ENCODE measurements around the gene AKR1C1. TPM values are rescaled to one million over a fixed set of nuclear protein-coding genes. Genes with fewer than 3 reads are reported as not detected.

Gene AKR1C1
- total RNA-seq, 1 experiment from 2014 or later: 1.9 TPM

DNA sequence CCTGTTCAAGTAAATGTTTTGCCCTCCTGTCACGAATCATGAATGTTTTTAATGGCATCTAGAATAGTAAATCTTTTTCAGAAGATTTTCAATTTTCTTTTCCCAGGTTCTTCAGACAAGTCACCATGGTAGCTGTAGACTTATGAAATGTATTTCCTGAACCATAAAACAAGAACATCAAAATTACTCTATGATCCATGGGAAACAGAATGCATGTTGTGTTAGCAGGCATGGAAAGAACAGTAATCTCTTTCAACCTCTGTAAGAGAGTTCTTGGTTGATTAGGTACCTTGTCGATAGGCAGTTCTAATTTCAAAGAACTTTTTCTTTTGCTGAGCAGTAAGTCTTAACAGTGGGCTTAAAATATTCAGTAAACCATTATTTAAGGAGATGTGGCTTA lies 17.6 kb downstream of the AKR1C1 start:
- Mint-ChIP-seq H3K4me1 (peaks cover 10% of the 10 kb centered on the region in 2 experiments), H3K36me3 (ENCODE audit: insufficient read depth in 1 of 3, low read depth in 3 of 3) (no peaks in the 10 kb centered on the region), H3K9me3 (peaks cover 3 to 46% of the 10 kb centered on the region in 2 experiments; a peak in 4 of 5 replicates), H3K4me3 (no peak overlapping the region), H3K27ac (no peak overlapping the region), H3K27me3 (ENCODE audit: low read depth) (0 out of 2 replicates have a peak, but pooled peaks cover 1% of the 10 kb centered on the region)
- no peak for DNase-seq
- Histone ChIP-seq H3K4me2 (ENCODE audit: insufficient read depth, insufficient read length, low read length) (no peak overlapping the region), H4K20me1 (ENCODE audit: control insufficient read depth, insufficient read depth, insufficient read length) (no peaks in the 10 kb centered on the region), H3K18ac (ENCODE audit: insufficient read length, low read depth, low read length) (no peak overlapping the region), H2BK120ac (ENCODE audit: low read depth, low read length, poor library complexity, severe bottlenecking) (no peak overlapping the region), H3K56ac (ENCODE audit: insufficient read length, low read depth, low read length) (no peak overlapping the region), H2BK15ac (ENCODE audit: low read depth, low read length) (no peak overlapping the region), H4K8ac (replicated peaks; ENCODE audit: insufficient read length, low read depth, low read length) (no peak overlapping the region), H3K23ac (ENCODE audit: insufficient read length, low read depth, low read length) (no peak overlapping the region), H3K23me2 (ENCODE audit: insufficient read length, low read depth, low read length, poor library complexity, severe bottlenecking) (no peaks in the 10 kb centered on the region), H2AFZ (ENCODE audit: low read length) (no peak overlapping the region), H2BK20ac (ENCODE audit: low read depth, low read length, poor library complexity, severe bottlenecking) (no peak overlapping the region), H3K14ac (ENCODE audit: insufficient read depth, low read length) (no peak overlapping the region), H3T11ph (ENCODE audit: low read length) (no peak overlapping the region), H2AK5ac (ENCODE audit: insufficient read length, low read length) (no peak overlapping the region), H3K27ac (ENCODE audit: insufficient read length, low read depth, low read length) (no peak overlapping the region), H3K9me3 (ENCODE audit: control insufficient read depth, low read depth, low read length) (no peaks in the 10 kb centered on the region), H3K9ac (ENCODE audit: extremely low read depth, insufficient read length, low read length) (no peak overlapping the region), H3K27me3 (ENCODE audit: insufficient read depth, low read length) (no peaks in the 10 kb centered on the region), H4K5ac (ENCODE audit: insufficient read length, low read depth, low read length) (no peak overlapping the region), H3K4ac (ENCODE audit: low read depth, low read length) (no peak overlapping the region), H2BK12ac (ENCODE audit: insufficient read length, low read depth, low read length) (no peak overlapping the region), H4K91ac (ENCODE audit: insufficient read length, low read depth, low read length) (no peak overlapping the region), H3K79me2 (ENCODE audit: insufficient read depth, low read length) (no peaks in the 10 kb centered on the region), H3K4me1 (ENCODE audit: insufficient read depth, low read length) (no peaks in the 10 kb centered on the region; the same call in 1 of the 2 replicates), H2BK5ac (ENCODE audit: insufficient read length, low read length) (no peak overlapping the region), H3K79me1 (ENCODE audit: insufficient read depth, low read depth, low read length, poor library complexity, severe bottlenecking) (no peaks in the 10 kb centered on the region)
- TF ChIP-seq, protein P1, sequence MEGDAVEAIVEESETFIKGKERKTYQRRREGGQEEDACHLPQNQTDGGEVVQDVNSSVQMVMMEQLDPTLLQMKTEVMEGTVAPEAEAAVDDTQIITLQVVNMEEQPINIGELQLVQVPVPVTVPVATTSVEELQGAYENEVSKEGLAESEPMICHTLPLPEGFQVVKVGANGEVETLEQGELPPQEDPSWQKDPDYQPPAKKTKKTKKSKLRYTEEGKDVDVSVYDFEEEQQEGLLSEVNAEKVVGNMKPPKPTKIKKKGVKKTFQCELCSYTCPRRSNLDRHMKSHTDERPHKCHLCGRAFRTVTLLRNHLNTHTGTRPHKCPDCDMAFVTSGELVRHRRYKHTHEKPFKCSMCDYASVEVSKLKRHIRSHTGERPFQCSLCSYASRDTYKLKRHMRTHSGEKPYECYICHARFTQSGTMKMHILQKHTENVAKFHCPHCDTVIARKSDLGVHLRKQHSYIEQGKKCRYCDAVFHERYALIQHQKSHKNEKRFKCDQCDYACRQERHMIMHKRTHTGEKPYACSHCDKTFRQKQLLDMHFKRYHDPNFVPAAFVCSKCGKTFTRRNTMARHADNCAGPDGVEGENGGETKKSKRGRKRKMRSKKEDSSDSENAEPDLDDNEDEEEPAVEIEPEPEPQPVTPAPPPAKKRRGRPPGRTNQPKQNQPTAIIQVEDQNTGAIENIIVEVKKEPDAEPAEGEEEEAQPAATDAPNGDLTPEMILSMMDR (conservative IDR thresholded peaks at IDR 0.05): no peak
- WGBS (ENCODE audit: extremely low coverage, insufficient read length, low lambda C conversion rate): no CpG with 5 or more reads among the region's 2 CpGs

All from H9 (cell line).